ENCODE results near the gene CYP2S1.

CYP2S1 gene

GRCh38 chr19:41253660-41254059, 60.6 kb downstream of the CYP2S1 start:
- Histone ChIP-seq H3K36me3 (ENCODE audit: control insufficient read depth, insufficient read depth, low read length) (peaks cover 2% of the 10 kb centered on the region), H4K8ac (ENCODE audit: low read depth, low read length) (no peak overlapping the region), H3K18ac (ENCODE audit: low read length) (no peak overlapping the region), H3K23ac (ENCODE audit: low read length) (no peak overlapping the region), H3K79me1 (ENCODE audit: low read length) (no peaks in the 10 kb centered on the region), H3K4me1 (ENCODE audit: control insufficient read depth, low read depth, low read length) (no peaks in the 10 kb centered on the region), H2BK15ac (replicated peaks; ENCODE audit: low read depth) (no peak overlapping the region), H3K9ac (ENCODE audit: low read length) (no peak overlapping the region), H4K5ac (ENCODE audit: low read length) (no peak overlapping the region), H3K4me2 (ENCODE audit: low read length) (no peak overlapping the region), H2AK5ac (ENCODE audit: low read length) (no peak overlapping the region), H3K27ac (ENCODE audit: low read depth, low read length) (no peak overlapping the region), H3K56ac (ENCODE audit: low read length) (no peak overlapping the region), H3K4ac (ENCODE audit: low read depth, low read length) (no peak overlapping the region), H3K79me2 (ENCODE audit: control insufficient read depth, insufficient read depth, low read length) (no peaks in the 10 kb centered on the region), H2BK5ac (ENCODE audit: low read length) (no peak overlapping the region), H3K4me3 (ENCODE audit: low read length) (no peak overlapping the region), H2BK120ac (ENCODE audit: low read depth, low read length) (no peak overlapping the region), H3K27me3 (ENCODE audit: insufficient read depth, low read length, poor library complexity) (no peaks in the 10 kb centered on the region)
- no peak for DNase-seq
- no CpG with 5 or more reads among the region's 6 CpGs for WGBS (ENCODE audit: extremely low coverage, insufficient coverage, low lambda C conversion rate)

GRCh38 chr19:41255171-41255570, 62.2 kb downstream of the CYP2S1 start:
- no peak overlapping the region for H3K4me2 ChIP-seq (ENCODE audit: low read length)
- H2BK120ac ChIP-seq (ENCODE audit: low read depth, low read length): no peak overlapping the region
- H4K5ac ChIP-seq (ENCODE audit: low read length): no peak overlapping the region
- H2BK15ac ChIP-seq (replicated peaks; ENCODE audit: low read depth): no peak overlapping the region
- H3K27me3 ChIP-seq (ENCODE audit: insufficient read depth, low read length, poor library complexity): no peaks in the 10 kb centered on the region
- no peak overlapping the region for H4K8ac ChIP-seq (ENCODE audit: low read depth, low read length)
- no peak for DNase-seq
- no peak overlapping the region for H3K27ac ChIP-seq (ENCODE audit: low read depth, low read length)
- H3K79me2 ChIP-seq (ENCODE audit: control insufficient read depth, insufficient read depth, low read length): no peaks in the 10 kb centered on the region
- H2AK5ac ChIP-seq (ENCODE audit: low read length): no peak overlapping the region
- H3K4me1 ChIP-seq (ENCODE audit: control insufficient read depth, low read depth, low read length): no peaks in the 10 kb centered on the region
- H3K9ac ChIP-seq (ENCODE audit: low read length): no peak overlapping the region
- no peak overlapping the region for H3K56ac ChIP-seq (ENCODE audit: low read length)
- no peak overlapping the region for H3K4ac ChIP-seq (ENCODE audit: low read depth, low read length)
- no peak overlapping the region for H2BK5ac ChIP-seq (ENCODE audit: low read length)
- no peak overlapping the region for H3K23ac ChIP-seq (ENCODE audit: low read length)
- no peak overlapping the region for H3K18ac ChIP-seq (ENCODE audit: low read length)
- no peak overlapping the region for H3K4me3 ChIP-seq (ENCODE audit: low read length)
- H3K36me3 ChIP-seq (ENCODE audit: control insufficient read depth, insufficient read depth, low read length): peaks cover 2% of the 10 kb centered on the region
- no peaks in the 10 kb centered on the region for H3K79me1 ChIP-seq (ENCODE audit: low read length)

All from mesendoderm (in vitro differentiated cells).